Testis (tissue), 3 donors: ENCODE results near the gene CAPS2. TPM values are rescaled to one million over a fixed set of nuclear protein-coding genes. Genes with fewer than 3 reads are reported as not detected.

Source experiments
- DNase-seq: peaks from one replicate; pipeline ENCODE4 v3.0.0-alpha.2; 2019
- H3K27ac ChIP-seq, 2 donors: fragments of 200-600 bp; sonication (generic); one replicate each; pipeline ENCODE4 v1.5.1; 2019
- H3K27me3 ChIP-seq: fragments of 200-600 bp; sonication (generic); one replicate; pipeline ENCODE4 v1.5.1; 2019
- H3K36me3 ChIP-seq: fragments of 200-600 bp; sonication (generic); one replicate; pipeline ENCODE4 v1.5.1; 2017; ENCODE audit warnings: low read depth; ENCODE audit errors: missing control alignments
- H3K4me1 ChIP-seq: fragments of 200-600 bp; sonication (generic); one replicate; pipeline ENCODE4 v1.5.1; 2019
- H3K4me3 ChIP-seq, 2 donors: fragments of 200-600 bp; sonication (generic); one replicate each; pipeline ENCODE4 v1.5.1; 2017 to 2019
- H3K9me3 ChIP-seq: fragments of 200-600 bp; sonication (generic); one replicate; pipeline ENCODE4 v1.5.1; 2017
- CTCF ChIP-seq, 3 experiments: fragments of 450-650 bp in 2 of 3; fragments of 200-600 bp in 1 of 3; sonication (generic) in 1 of 3; IDR thresholded peaks; one replicate each; pipeline ENCODE4 v1.5.1; 2016 to 2019; ENCODE audit warnings: antibody characterized with exemption in 3 of 3, mild to moderate bottlenecking in 2 of 3, moderate library complexity in 1 of 3
- POLR2A ChIP-seq: fragments of 450-650 bp; IDR thresholded peaks from one replicate; pipeline ENCODE4 v1.6.1; 2017; ENCODE audit warnings: antibody characterized with exemption, mild to moderate bottlenecking, moderate library complexity
- WGBS, 2 donors: methylation state at CpG; one replicate each; pipeline ENCODE4 v1.1.5; 2018; 5-methylcytosine and 5-hydroxymethylcytosine counted together
- intact Hi-C: fragments of 100-400 bp; cut with DNase I; formaldehyde crosslinking; loops from one replicate; pipeline ENCODE4 v1.15.1; 2023; ENCODE audit warnings: low total_unique reads
- polyA plus RNA-seq: library from polyadenylated mRNA; stranded (reverse); fragments of 350-450 nt; fragmentation: Illumina TruSeq; extraction: RNeasy Lipid Tissue Mini Kit (QIAGEN cat#74804); gene quantifications from one replicate; pipeline ENCODE4 v1.2.3, GENCODE V29; 2014; ENCODE audit warnings: low read depth, low replicate concordance; ENCODE audit not compliant: insufficient read depth
- total RNA-seq, 2 donors: library from RNA; depleted of rRNA; stranded (reverse); fragments of >200 nt; gene quantifications; one replicate each; pipeline ENCODE4 v1.2.3, GENCODE V29; 2016

Gene CAPS2
- total and polyA plus RNA-seq, 3 donors from 2014 or later, result 8.1 to 25.6 (median 22.1) TPM

DNA sequence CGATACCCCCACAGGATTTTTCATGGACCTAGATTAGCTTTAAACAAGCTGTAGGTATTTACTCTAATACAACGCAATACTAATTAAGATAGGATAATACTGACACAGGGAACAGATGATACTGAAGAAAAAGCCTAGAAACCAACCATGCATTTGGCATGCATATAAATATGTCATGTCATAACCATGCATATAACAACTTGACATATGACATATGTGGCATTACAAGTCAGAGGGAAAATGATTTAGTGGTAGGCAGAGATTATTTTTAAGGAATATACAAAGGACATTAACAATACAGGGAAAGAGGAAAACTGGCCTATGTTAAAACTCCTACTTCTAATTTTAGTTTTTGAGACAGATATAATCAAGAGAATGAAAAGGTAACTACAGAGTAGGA lies 27.9 kb downstream of the CAPS2 start:
- Histone ChIP-seq H3K27me3 (no peaks in the 10 kb centered on the region), H3K4me1 (no peaks in the 10 kb centered on the region), H3K4me3 (no peak overlapping the region), H3K9me3 (no peaks in the 10 kb centered on the region), H3K36me3 (no peaks in the 10 kb centered on the region), H3K27ac (no peak overlapping the region)
- 92 to 96% methylated on average over 2 of the region's 2 CpGs for WGBS, 2 donors
- intact Hi-C loops, result no loop called here
- TF ChIP-seq POLR2A, result no peak
- no peak for TF ChIP-seq CTCF (IDR thresholded peaks at IDR 0.05)
- no peak for DNase-seq

GRCh38 chr12:75294797-75295196 lies 35.3 kb downstream of the CAPS2 start:
- Histone ChIP-seq H3K9me3 (no peaks in the 10 kb centered on the region), H3K4me3 (no peak overlapping the region), H3K27ac (no peak overlapping the region), H3K27me3 (no peaks in the 10 kb centered on the region), H3K36me3 (no peaks in the 10 kb centered on the region), H3K4me1 (no peaks in the 10 kb centered on the region)
- intact Hi-C loops, result no loop called here
- 68 to 82% methylated on average over 3 of the region's 3 CpGs for WGBS, 2 donors
- no peak for DNase-seq
- TF ChIP-seq POLR2A (no peak), CTCF (IDR thresholded peaks at IDR 0.05) (no peak)

DNA sequence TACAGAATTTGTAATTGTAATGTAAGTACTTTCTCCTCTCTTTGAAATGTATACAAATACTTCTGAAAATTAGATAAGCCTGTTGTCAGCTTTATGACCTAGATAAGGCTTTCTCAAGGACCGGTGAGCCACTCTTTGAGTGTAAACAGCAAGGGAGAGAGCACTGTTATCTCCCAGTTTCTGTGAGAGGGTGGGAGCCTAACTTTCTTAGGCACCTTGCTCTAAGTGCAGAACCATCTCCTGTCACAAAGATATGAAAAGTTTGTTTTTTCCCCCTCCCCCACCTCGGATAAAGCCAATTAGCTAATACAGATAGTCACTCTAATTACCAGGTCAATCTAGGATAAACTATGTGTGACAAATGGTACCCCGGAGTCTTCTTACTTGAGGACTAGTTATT lies 35.8 kb downstream of the CAPS2 start:
- no peak for DNase-seq
- intact Hi-C loops, result no loop called here
- no peak overlapping the region for H3K4me3 ChIP-seq
- H3K27ac ChIP-seq, result no peak overlapping the region
- 43 to 46% methylated on average over 3 of the region's 3 CpGs for WGBS, 2 donors
- no peaks in the 10 kb centered on the region for H3K4me1 ChIP-seq
- no peaks in the 10 kb centered on the region for H3K9me3 ChIP-seq
- TF ChIP-seq POLR2A, result no peak
- no peak for TF ChIP-seq CTCF (IDR thresholded peaks at IDR 0.05)
- no peaks in the 10 kb centered on the region for H3K27me3 ChIP-seq
- no peaks in the 10 kb centered on the region for H3K36me3 ChIP-seq

DNA sequence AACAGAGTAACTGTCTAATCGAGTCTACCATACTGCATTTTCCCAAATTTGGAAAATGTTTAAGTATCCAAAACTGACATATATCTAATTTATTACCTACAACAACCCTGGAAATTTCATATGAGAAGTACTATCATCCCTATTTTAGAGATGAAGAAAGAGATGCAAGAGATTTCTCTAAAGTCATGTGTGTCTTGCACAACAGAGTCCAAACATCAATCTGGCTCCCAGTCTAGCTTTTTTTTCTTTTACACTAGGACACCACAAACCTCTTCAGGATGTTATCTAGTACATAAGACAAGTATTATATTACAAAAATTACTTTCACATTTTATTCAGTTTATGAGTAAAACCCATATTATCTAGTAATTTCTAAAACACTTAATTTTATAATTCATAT lies 39.1 kb downstream of the CAPS2 start:
- H3K27me3 ChIP-seq, result no peaks in the 10 kb centered on the region
- H3K4me3 ChIP-seq, result no peak overlapping the region
- intact Hi-C loops, result no loop called here
- H3K27ac ChIP-seq, result no peak overlapping the region
- 94 to 95% methylated on average over 1 of the region's 1 CpG for WGBS, 2 donors
- no peaks in the 10 kb centered on the region for H3K36me3 ChIP-seq
- H3K9me3 ChIP-seq, result no peaks in the 10 kb centered on the region
- no peak for TF ChIP-seq CTCF (IDR thresholded peaks at IDR 0.05)
- TF ChIP-seq POLR2A, result no peak
- DNase-seq, result no peak
- H3K4me1 ChIP-seq, result no peaks in the 10 kb centered on the region

DNA sequence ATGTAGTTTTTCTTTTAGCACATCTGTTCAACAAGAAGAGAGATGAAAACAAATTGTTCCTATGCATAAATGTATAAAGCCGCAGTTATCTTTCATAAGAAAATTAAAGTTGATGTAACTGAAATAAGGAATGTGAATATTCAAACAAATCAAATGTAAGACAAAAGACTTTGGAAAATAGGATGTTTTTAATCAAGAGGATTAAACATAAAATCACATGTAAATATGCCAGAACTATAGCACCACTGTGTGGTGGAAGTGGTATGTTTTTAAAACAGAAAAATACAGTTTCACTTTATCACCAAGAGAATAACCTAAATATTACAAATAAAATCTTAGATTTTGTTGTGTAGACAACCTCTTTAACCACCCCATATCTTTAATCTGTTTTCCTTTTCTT lies 40.4 kb downstream of the CAPS2 start:
- TF ChIP-seq CTCF (IDR thresholded peaks at IDR 0.05), result no peak
- TF ChIP-seq POLR2A, result no peak
- 63 to 73% methylated on average over 1 of the region's 1 CpG for WGBS, 2 donors
- intact Hi-C loops, result no loop called here
- no peaks in the 10 kb centered on the region for H3K4me1 ChIP-seq
- H3K27me3 ChIP-seq, result no peaks in the 10 kb centered on the region
- no peak for DNase-seq
- H3K36me3 ChIP-seq, result no peaks in the 10 kb centered on the region
- H3K9me3 ChIP-seq, result no peaks in the 10 kb centered on the region
- H3K27ac ChIP-seq, result no peak overlapping the region
- H3K4me3 ChIP-seq, result no peak overlapping the region
